M059J (cell line): ENCODE data around the gene USP28. TPM values are rescaled to one million over a fixed set of nuclear protein-coding genes. Genes with fewer than 3 reads are reported as not detected.
"Not testable (repeated sequence)": the region's sequence is repeated elsewhere in the genome, so short reads cannot be mapped to it uniquely, and the experiment has no call there.

Source experiments
- DNase-seq: peaks from one replicate; pipeline ENCODE4 v3.0.0-alpha.2; 2012; ENCODE audit warnings: low read depth
- total RNA-seq: library from RNA; depleted of rRNA; stranded (reverse); fragments of >200 nt; shearing (Covaris generic); gene quantifications from 2 replicates; pipeline ENCODE4 v1.2.3, GENCODE V29; 2014

USP28 gene
- total RNA-seq, 1 experiment from 2014 or later: 39.0 TPM

DNA sequence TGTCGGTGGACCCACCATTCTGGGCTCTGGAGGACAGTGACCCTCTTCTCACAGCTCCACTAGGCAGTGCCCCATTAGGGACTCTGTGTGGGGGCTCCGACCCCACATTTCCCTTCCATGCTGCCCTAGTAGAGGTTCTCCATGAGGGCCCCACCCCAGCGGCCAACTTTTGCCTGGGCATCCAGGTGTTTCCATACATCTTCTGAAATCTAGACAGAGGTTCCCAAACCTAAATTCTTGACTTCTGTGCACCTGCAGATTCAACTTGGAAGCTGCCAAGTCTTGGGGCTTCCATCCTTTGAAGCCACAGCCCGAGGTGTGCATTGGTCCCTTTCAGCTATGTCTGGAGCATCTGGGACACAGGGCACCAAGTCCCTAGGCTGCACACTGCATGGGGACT lies 4.1 kb upstream of the USP28 start:
- DNase-seq: not testable (repeated sequence)

DNA sequence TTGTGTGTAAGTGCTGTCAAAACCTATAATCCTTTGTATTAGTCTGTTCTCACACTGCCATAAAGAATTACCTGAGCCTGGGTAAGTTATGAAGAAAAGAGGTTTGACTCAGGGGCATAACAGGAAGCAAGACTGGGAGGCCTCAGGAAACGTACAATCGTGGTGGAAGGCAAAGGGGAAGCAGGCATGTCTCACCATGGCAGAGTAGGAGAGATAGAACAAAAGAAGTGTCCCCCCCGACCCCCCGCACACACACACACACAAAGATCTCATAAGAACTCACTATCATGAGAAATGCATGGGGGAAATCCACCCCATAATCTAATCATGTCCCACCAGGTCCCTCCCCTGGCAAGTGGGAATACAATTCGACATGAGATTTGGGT lies 2.3 kb upstream of the USP28 start:
- DNase-seq: no peak

DNA sequence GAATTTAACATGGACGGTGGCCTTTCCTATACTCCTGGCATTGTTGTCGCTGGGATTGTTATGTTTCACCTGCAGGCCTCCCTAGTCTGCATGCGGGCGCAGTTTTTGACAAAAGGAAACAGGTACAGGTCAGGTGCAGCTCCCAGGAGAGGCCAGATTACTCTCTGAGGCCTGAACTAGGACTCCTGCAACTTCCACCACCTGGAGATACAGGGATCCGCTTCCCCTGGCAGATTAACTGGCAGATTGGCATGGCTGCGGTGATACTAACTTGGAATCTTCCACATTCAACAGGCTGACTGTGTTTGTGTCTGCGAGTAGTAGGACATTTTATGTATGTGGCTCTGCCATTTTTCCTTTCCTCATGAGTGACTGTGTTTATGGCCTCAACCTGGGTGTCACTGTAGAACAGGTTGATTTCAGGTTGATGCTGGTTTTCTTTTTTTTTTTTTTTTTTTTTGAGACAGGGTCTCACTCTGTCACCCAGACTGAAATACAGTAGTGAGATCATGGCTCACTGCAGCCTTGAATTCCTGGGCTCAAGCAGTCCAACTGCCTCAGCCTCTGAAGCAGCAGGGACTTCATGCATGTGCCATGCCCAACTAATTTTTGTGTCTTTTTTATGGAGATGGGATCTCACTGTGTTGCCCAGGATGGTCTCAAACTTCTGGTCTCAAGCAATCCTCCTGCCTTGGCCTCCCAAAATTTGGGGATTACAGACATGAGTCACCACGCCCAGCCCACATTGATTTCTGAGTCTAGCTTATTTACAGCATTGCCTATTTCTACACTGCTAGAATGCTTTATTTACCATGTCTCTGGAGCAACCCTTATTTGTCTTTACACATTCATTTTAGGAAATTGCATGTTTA lies 1.7 kb upstream of the USP28 start:
- no peak for DNase-seq

DNA sequence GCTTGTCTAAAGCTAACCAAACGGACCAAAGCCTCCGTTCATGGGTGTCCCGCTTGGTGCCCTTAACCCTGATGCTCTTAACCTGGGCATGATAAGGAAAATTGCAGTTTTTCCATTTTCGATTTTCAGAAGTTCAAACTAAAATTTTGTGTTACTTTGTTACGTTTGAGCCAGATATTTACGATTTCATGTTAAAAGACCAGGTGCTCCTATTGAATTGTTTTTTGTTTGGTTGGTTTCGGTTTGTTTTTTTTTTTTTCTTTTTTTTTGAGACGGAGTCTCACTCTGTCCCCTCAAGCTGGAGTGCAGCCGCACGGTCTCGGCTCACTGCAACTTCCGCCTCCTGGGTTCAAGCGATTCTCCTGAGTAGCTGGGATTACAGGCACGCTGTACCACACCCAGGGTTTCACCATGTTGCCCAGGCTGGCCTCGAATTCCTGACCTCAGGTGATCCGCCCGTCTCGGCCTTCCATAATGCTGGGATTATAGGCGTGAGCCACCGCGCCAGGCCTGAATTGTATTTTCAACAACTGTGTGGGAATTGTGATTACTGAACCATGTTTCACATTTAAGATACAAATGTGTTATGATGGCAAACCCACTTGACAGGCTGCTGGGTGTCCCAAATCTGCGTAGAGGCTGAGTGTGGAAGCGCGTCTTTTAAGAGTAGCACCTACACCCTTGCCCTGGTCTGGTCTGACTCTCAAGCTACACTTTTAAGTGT lies 864 bp upstream of the USP28 start:
- no peak for DNase-seq

DNA sequence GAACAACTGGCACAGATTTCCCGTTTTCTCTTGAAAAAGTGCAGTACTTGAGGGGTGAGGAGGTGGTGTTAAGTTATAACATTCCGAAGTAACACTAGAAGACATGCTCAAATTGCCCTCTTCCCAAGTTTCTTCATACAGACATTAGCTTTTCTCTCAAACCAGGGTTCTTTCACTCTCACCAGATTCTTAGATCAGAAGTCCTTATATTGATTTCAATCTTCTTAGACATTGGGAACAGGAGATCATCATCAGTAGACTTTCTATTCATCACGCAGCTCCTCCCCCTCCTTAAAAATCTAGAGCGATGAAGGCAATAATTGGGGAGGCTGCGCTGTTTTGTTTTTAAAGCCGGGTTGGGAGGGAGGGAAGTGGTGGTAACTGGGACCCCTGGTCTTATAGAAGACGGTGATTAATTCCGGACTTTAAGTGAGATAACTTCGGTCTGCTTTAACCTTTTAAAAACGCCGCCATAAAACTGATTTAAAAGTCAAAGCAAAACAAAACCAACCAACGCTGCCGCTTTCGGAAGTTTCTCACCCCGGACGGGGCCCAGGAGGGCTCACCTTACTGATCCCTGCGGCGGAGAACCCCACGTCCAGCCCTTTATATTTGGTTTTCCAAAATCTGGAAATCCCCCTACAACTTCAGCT lies 665 bp downstream of the USP28 start:
- peak; percentile 50 for DNase-seq

DNA sequence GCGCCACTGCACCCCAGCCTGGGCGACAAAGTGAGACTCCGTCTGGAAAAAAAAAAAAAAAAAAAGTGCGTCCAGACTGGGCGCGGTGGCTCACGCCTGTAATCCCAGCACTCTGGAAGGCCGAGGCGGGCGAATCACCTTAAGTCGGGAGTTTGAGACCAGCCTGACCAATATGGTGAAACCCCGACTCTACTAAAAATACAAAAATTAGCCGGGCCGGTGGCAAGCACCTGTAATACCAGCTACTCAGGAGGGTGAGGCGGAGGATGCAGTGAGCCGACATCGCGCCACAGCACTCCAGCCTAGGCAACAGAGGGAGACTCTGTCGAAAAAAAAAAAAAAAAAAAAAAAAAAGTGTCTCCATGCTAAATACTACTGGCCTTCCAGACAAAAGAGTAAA lies 1.3 kb downstream of the USP28 start:
- no peak for DNase-seq

DNA sequence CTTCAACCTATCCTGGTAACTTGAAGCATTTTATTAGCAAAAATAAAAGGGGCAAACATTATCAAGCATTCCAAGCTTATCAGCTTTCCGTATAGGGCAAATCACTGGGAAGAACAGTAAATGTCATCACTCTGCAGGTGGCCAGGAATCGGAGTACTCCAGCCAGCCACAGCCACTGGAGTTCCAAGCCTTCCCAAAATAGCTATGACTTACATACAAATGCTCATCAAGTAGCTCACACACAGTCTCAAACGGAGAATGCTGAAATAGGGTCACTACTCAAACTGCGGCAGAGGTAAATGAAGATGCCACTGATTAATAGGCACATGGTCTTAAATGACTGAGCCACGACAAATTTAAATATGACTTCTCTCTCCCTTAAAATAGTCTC lies 2.1 kb downstream of the USP28 start:
- DNase-seq: no peak

DNA sequence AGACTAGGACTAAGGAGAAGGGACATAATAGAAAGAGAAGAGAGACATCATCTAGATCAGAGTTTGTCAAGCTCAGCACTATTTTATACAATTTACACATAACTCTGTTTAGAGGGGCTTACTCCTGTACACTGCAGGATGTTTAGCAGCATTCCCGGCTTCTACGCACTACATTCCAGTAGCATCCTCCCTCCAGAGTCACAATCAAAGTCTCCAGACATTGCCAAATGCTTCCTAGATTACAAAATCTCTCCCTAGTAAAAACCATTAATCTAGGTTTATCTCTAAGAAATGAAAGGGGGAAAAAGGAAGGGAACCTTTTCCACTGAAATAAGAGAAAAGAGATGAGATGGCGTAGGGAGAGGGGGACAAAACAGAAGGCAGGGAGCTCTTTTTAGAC lies 4.0 kb downstream of the USP28 start:
- DNase-seq: no peak

DNA sequence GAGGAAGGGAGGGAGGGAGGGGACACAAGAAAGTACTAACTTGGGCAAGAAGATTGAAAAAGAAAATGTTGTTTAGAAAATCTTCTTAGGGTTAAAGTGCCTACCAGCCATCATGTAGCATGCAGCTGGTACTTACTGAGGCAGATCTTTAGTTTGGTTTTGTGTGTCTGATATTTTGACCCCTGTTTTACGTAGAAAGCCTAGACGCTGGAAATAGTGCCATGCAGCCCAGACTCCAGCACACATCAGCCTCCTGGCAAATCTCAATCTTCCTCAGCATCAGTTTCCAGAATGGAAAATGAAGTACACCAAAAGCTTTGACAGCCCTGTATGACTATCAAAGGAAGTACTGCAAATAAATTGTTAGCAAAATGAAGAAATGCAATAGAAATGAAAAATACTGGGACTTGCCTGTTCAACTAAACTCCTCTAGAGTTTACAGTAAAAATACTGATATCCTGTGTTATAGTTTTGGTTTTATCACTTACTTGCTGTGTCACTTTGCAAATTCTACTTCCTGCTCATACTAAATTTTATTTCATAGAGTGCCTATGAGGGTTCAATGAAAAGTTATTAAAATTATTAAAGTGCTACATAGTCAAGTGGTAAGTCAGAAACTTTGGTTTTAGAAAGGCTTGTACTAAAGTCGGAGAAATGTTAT lies 7.4 kb downstream of the USP28 start:
- no peak for DNase-seq

DNA sequence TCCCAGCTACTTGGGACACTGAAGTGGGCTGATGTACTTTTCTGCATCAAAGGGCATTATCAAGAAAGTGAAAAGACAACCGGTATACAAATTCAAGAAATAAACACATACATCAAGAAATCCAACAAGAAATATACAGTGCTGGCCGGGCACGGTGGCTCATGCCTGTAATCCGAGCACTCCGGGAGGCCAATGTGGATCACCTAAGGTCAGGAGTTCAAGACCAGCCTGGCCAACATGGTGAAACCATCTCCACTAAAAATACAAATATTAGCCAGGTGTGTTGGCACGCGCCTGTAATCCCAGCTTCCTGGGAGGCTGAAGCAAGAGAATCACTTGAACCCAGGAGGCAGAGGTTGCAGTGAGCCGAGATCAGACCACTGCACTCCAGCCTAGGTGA lies 9.5 kb downstream of the USP28 start:
- no peak for DNase-seq

DNA sequence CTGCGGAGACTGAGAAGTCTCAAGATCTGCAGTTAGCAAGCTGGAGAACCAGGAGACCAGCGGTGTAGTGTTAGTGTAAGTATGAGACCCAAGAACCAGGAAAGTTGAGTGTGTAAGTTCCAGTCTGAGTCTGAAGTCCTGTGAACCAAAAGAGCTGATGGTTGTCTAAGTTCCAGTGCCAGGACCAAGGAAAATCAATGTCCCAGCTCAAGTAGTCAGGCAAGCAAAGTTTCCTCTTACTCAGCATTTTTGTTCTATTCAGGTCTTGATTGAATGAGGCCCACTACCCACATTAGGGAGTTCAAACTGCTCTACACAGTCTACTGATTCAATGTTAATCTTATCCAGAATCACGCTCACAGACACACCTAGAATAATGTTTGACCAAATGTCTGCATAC lies 11.0 kb downstream of the USP28 start:
- DNase-seq: no peak

DNA sequence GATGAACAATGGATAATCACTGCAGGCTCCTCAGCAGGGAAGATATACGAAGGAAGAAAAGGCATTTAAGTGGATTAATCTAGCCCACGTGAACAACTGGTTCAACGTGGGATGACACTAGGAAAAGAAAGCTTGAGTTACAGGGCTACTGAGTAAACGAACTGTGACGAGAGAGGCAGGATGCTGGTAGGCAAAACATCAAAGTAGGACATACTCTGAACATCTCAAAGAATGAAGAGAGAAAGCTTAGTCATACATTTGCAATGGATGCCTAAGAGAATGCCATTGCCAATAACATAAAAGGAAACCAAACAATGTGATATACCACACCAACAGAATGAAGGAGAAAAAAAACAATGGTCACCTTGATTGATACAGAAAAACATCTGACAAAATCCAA lies 12.9 kb downstream of the USP28 start:
- no peak for DNase-seq

DNA sequence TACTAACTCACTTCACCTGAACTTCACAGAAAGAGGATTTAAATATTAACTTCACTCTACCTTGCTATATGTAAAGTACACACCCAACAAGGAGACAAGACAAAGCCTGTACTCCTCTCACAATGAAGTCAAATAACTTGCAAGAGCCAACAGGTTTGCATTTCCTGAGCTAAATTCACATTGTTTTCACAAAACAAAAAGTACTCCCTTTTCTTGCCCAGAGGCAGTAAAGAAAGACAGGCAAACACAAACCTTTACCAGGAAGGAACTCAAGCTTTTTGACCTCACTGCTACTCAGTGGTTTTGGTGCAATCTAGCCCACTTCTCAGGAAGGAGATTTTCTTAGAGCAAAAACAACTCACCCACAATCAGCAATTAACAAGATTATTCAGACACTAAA lies 15.7 kb downstream of the USP28 start:
- peak; percentile 7 for DNase-seq

DNA sequence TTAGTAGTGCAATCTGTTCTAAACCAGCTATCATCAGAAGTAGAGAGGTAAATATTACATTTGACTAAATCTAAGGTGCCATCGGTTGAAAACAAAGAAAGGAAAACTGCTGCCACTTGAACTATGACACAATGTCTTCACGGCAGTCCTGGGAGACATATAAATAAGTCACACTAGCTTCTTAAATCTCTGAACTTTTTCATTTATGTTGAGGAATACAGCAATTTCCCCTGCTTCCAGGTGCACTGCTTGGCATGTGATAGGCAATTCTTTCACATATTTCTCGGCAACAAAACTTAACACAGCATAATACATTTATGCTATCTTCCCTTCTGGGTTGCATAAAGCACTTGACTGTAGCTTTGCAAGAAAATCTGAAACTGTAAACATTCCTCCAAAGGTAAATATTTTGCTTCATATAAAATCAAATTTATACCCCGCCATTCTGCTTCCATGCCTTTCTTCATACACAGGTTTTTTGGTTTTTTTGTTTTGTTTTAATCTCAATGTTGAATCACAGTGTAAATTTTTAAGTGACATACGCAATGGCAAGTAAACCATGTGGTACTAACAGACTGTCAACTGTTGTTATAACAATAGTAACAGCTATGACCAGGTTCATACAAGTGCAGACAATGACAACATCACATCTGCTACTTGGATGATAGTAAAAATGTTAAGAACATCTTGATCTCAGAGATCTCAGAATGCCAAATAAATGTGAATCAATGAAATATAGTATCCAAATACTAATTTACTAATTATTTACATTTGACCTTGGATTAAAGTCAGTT lies 18.2 kb downstream of the USP28 start:
- DNase-seq: no peak

DNA sequence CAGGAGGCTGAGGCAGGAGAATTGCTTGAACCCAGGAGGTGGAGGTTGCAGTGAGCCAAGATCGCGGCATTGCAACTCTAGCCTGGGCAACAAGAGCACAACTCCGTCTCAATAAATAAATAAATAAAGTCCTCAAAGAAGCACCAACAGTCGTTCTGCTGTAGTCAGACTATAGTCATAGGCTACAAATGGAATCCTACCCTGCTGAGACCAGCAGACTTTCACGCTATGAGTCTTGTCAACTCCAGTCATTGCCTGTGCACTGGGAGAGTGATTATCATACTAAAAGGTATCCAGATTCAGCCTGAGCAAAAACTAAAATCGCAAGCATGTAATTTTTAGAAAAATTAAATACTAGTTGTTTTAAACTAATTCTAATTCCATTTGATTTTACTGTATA lies 19.6 kb downstream of the USP28 start:
- DNase-seq: no peak

DNA sequence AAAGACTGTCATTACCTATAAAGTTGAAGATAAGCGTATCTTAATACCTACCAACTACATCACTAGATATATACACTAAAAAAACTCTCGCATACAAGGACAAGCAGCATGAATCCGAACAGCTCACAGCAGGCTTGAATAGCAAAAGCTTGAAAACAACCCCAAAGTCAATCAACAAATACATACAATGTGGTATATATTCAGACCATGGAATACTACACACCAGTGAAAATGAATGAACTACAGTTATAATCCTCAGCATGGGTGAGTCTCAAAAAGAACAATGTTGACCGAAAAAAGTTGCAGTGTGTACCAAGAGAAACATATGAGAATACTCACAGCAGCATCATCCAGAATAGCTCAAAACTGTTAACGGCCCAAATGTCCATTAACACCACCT lies 25.2 kb downstream of the USP28 start:
- DNase-seq: no peak

DNA sequence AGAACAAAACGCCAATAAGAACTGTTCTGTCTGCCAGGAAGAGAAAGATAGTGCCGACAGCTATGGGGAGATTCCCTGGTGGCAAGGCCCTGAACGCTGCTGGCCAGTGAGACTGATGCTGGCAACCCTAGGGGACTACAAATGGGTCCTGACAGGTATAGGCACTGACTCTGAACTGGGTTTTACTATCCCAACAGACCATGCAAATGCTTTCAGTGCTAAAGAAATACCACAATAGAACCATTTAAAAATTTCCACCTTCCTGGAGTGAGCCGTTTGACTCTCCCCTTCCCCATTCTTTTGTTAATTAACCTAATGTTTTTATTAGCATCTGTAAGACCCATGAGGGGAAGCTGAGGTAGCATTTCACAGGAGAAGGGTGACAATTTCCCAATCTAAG lies 25.7 kb downstream of the USP28 start:
- no peak for DNase-seq

DNA sequence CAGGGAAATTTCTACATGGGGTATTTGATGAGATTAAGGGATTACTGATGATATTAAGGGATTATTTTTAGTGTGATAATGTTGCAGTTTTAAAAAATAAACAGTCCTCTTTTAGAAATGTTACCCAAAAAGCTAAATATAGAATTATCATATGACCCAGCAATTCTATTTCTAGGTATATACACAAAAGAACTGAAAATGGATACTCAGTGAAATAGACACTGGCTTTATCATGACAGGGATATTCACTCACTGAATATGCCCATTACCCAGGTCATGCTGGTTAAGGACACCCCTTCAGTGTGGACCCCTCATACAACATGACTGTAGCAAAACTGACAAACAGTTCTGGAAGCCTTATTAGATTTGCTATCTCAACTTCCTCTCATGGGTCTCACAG lies 27.8 kb downstream of the USP28 start:
- DNase-seq: no peak

DNA sequence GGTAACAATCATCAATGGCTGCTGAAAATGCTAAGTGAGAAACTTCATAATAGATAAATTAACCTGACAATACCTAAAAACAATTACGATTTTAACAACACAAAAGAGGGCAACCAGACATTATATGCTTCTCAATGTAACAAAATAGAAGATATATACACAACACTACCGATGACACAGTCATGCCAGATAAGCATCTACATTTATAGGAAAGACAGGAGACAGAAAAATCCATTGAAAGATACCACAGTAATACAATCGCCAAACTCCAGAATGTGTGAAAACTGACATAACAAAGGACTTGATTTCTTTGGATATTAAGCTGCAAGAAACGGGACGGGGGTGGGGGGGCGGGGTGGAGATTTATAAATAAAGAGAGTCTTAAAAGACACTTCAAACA lies 28.3 kb downstream of the USP28 start:
- DNase-seq: no peak

DNA sequence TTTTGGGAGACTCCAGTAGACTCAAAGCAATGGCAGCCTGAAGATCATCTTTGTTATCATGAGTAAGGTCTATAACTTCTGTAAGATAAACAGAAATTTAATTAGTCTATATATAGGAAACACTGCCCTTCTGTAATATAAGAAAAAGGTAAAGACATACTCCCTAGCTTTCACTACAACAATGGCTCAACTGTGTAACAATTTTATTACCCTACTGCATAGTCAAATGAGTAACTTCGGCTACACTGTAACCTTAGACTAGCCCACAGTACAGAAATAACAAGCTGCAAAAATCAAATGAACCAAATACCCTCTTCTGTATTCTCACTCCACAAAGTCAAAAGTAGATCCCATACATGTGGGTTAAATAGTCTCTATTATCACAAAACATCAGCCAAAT lies 33.7 kb downstream of the USP28 start:
- DNase-seq: no peak

DNA sequence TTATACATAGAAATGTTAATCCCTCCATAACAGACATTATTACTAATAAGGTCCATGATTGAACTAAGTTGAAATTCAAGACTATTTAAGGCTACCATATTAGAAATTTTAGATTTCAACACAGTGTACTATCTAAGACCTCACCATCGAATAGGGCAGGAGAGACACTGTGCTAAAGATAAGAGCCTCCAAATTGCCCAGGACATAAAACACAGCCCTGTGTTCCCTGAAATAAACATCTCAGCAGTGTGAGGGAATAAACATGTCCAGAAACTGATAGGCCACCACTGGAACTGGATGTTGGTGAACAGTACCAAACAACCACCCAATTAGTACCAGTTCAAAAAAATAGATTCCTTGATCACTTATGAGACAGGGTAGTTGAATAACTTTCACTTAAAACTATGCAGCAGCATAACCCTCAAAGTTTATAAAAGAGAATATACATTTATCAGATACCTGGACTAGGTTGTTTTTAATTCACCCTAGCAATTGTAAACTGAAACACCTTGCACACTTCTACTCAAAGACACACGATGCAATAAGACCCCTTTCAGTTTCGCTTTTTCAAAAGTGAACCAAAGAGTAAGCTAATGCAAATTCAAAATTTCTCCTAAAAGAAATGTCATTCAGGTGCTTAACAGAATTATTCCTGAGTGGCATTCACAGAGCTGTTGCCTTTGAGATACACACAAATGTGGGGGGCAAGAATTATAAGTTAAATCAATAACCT lies 34.3 kb downstream of the USP28 start:
- no peak for DNase-seq
